Heart right ventricle (tissue), 16 donors: Measurements from ENCODE around the gene S100B. TPM values are rescaled to one million over a fixed set of nuclear protein-coding genes. Genes with fewer than 3 reads are reported as not detected.

Experiments used
- ATAC-seq, 8 donors: fragments of 200-7000 bp; cut with Tn5 transposase; one replicate each; pipeline ENCODE4 v1.9.1; 2020; ENCODE audit warnings: mild to moderate bottlenecking in 8 of 8, moderate library complexity in 8 of 8, moderate number of reproducible peaks in 1 of 8
- DNase-seq, 2 donors: peaks; one replicate each; pipeline ENCODE4 v3.0.0-alpha.2; 2020
- H3K27ac ChIP-seq, 10 donors: fragments of 200-600 bp; sonication (generic) in 2 of 10; one replicate each; pipeline versions ENCODE4 v1.5.0 to v1.8.0; 2020 to 2022; ENCODE audit warnings: mild to moderate bottlenecking in 3 of 10
- H3K27me3 ChIP-seq, 7 donors: fragments of 200-600 bp; one replicate each; pipeline ENCODE4 v1.8.0; 2021 to 2022; ENCODE audit warnings: mild to moderate bottlenecking in 2 of 7
- H3K36me3 ChIP-seq, 9 donors: fragments of 200-600 bp; sonication (generic) in 1 of 9; one replicate each; pipeline versions ENCODE4 v1.5.0 to v1.8.0; 2020 to 2022; ENCODE audit warnings: mild to moderate bottlenecking in 2 of 9
- H3K4me1 ChIP-seq, 9 donors: fragments of 200-600 bp; sonication (generic) in 1 of 9; one replicate each; pipeline versions ENCODE4 v1.5.0 to v1.8.0; 2020 to 2022; ENCODE audit warnings: mild to moderate bottlenecking in 4 of 9
- H3K4me3 ChIP-seq, 10 donors: fragments of 200-600 bp; sonication (generic) in 2 of 10; one replicate each; pipeline versions ENCODE4 v1.5.0 to v1.8.0; 2020 to 2022; ENCODE audit warnings: mild to moderate bottlenecking in 7 of 10, moderate library complexity in 2 of 10
- H3K9me3 ChIP-seq, 11 donors: fragments of 200-600 bp in 10 of 11; sonication (generic) in 2 of 11; one replicate each; pipeline versions ENCODE4 v1.5.0 to v1.8.0; 2013 to 2022; ENCODE audit warnings: mild to moderate bottlenecking in 2 of 11, control low read depth in 1 of 11, moderate library complexity in 1 of 11
- WGBS, 2 donors: extraction: QIAGEN DNeasy Blood & Tissue Kit; methylation state at CpG; one replicate each; pipeline ENCODE4 v1.1.7; 2013; ENCODE audit warnings: inconsistent platforms in 1 of 2; 5-methylcytosine and 5-hydroxymethylcytosine counted together
- intact Hi-C, 10 donors: fragments of 100-400 bp; cut with DNase I; formaldehyde crosslinking; loops; one replicate each; pipeline versions ENCODE4 v1.11.1 to v1.14.2; 2022
- polyA plus RNA-seq, 2 donors: library from polyadenylated mRNA; stranded (reverse); fragments of 200-250 nt; gene quantifications; one replicate each; pipeline ENCODE4 v1.2.3, GENCODE V29; 2013
- total RNA-seq, 10 donors: library from RNA; stranded (reverse); fragmentation: NEBNext Ultra II Directional in 3 of 10; extraction: Animal tissue kit (Norgen Biotek cat#: 25700) in 3 of 10; gene quantifications; one replicate each; pipeline versions ENCODE4 v1.2.1 to v1.2.4, GENCODE V29; 2021 to 2023
- TF ChIP-seq, protein P1 (sequence below), 9 donors: fragments of 200-600 bp; sonication (generic) in 2 of 9; IDR thresholded peaks; one replicate each; pipeline versions ENCODE4 v1.5.0 to v1.8.0; 2021 to 2022; ENCODE audit warnings: antibody characterized with exemption in 9 of 9, mild to moderate bottlenecking in 5 of 9, moderate library complexity in 1 of 9
- donor health status: Arrhythmogenic right ventricular cardiomyopathy.
- donor health status: ischemic (EF 13 %, LVEDD 7.1; RV severe dilation, severe dysfunction).
- donor health status: healthy with polysubstance abuse.
- donor health status: DM: no; HTN: yes; CAD: no.
- donor health status: DM: no; HTN: no; CAD: no.
- donor health status: ischemic (EF 25% LVEDD 6.9; RV normal size, moderate dysfunction).
- donor health status: ischemic (EF 25% LVEDD 5.7; RV mildly dilated, moderate dysfunction).
- donor health status: healthy.
- donor health status: DM: yes; HTN: yes; CAD: no.
- donor health status: Ischemic cardiomyopathy.
- donor health status: ischemic (EF 35%, LVEDD 5.7; RV mildly dilated, moderate dysfunction).
- donor health status: nonischemic (EF 11% LVEDD 7.7; RV severe dilation, severe dysfunction).
- donor health status: DM: yes; HTN: yes; CAD: no.
- donor health status: PGD.
- donor health status: ischemic (EF 29% LVEDD 5.4; RV normal size, mild dysfunction).
- donor health status: nonischemic (EF 23%, LVEDD 6.1; RV moderate dilation, normal function).

The S100B gene
- total and polyA plus RNA-seq, 12 donors = 0.53 to 11.7 (median 3.6) TPM; not detected in 1

GRCh38 chr21:46606427-46606813 is 1.5 kb upstream of the S100B start:
- peak in 2 of 8 donors; percentile 29 to 33 for ATAC-seq
- intact Hi-C loops = no loop called here
- H3K27ac ChIP-seq = peak overlapping the region in 1 of 10 donors; percentile 81

GRCh38 chr21:46605767-46606426 is 1.0 kb upstream of the S100B start:
- DNase-seq (peak; percentile 23 to 36), ATAC-seq (peak; percentile 61 to 87 (median 80))
- WGBS, 2 donors = 76 to 85% methylated on average over 14 of the region's 14 CpGs
- no peak overlapping the region for H3K4me3 ChIP-seq
- H3K4me1 ChIP-seq = peaks cover 0 to 30% (median 0%) of the 10 kb centered on the region in 9 donors
- intact Hi-C loops = no loop called here
- H3K9me3 ChIP-seq = peaks cover 0 to 7% (median 0%) of the 10 kb centered on the region in 11 donors
- peak overlapping the region in 3 of 10 donors; percentile 14 to 81 (median 16) for H3K27ac ChIP-seq
- peaks cover 0 to 2% (median 0%) of the 10 kb centered on the region in 7 donors for H3K27me3 ChIP-seq
- TF ChIP-seq, protein P1, sequence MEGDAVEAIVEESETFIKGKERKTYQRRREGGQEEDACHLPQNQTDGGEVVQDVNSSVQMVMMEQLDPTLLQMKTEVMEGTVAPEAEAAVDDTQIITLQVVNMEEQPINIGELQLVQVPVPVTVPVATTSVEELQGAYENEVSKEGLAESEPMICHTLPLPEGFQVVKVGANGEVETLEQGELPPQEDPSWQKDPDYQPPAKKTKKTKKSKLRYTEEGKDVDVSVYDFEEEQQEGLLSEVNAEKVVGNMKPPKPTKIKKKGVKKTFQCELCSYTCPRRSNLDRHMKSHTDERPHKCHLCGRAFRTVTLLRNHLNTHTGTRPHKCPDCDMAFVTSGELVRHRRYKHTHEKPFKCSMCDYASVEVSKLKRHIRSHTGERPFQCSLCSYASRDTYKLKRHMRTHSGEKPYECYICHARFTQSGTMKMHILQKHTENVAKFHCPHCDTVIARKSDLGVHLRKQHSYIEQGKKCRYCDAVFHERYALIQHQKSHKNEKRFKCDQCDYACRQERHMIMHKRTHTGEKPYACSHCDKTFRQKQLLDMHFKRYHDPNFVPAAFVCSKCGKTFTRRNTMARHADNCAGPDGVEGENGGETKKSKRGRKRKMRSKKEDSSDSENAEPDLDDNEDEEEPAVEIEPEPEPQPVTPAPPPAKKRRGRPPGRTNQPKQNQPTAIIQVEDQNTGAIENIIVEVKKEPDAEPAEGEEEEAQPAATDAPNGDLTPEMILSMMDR (IDR thresholded peaks at IDR 0.05) = no peak
- H3K36me3 ChIP-seq = no peaks in the 10 kb centered on the region

More at GRCh38 chr21:46606427-46606813, 1.5 kb upstream of the S100B start:
- H3K9me3 ChIP-seq = peaks cover 0 to 12% (median 0%) of the 10 kb centered on the region in 11 donors
- H3K27me3 ChIP-seq = peaks cover 0 to 2% (median 0%) of the 10 kb centered on the region in 7 donors
- no peak for DNase-seq
- TF ChIP-seq, protein P1 (IDR thresholded peaks at IDR 0.05) = no peak
- 77 to 83% methylated on average over 7 of the region's 7 CpGs for WGBS, 2 donors
- no peak overlapping the region for H3K4me3 ChIP-seq
- H3K4me1 ChIP-seq = peaks cover 0 to 30% (median 0%) of the 10 kb centered on the region in 9 donors
- H3K36me3 ChIP-seq = no peaks in the 10 kb centered on the region

GRCh38 chr21:46604329-46604974 is 430 bp downstream of the S100B start:
- Histone ChIP-seq H3K27ac (peak overlapping the region in 1 of 10 donors; percentile 81), H3K9me3 (no peaks in the 10 kb centered on the region), H3K27me3 (peaks cover 0 to 2% (median 0%) of the 10 kb centered on the region in 7 donors), H3K4me1 (peaks cover 0 to 35% (median 5%) of the 10 kb centered on the region in 9 donors), H3K36me3 (no peaks in the 10 kb centered on the region), H3K4me3 (peak overlapping the region in 2 of 10 donors; percentile 6 to 7)
- WGBS, 2 donors = 88 to 90% methylated on average over 9 of the region's 9 CpGs
- no peak for DNase-seq
- ATAC-seq = no peak
- intact Hi-C loops = no loop called here
- TF ChIP-seq, protein P1 (IDR thresholded peaks at IDR 0.05) = no peak

DNA sequence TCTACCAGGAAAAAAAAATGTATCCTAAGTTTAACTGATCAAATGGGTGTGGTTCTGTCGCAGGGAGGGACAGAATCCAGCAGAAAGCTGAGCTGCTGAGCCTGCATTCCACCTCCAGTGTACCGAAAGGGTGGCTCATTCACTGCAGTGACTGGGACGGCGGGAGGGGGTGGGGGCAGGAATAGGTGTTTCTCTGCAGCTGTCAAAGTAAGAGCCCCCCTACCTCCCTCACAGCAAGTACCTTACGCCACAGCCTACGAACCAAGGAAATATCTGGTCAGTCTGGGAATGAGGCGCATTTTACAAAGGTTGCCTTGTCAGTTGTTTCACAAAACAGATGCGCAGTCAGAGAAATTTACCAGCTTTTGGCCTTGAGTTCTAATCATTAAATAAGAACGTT is 1.7 kb downstream of the S100B start:
- TF ChIP-seq, protein P1 (IDR thresholded peaks at IDR 0.05) = no peak
- WGBS, 2 donors = 42 to 47% methylated on average over 9 of the region's 9 CpGs
- Histone ChIP-seq H3K4me1 (peaks cover 4 to 46% (median 17%) of the 10 kb centered on the region in 9 donors), H3K27ac (no peak overlapping the region), H3K9me3 (no peaks in the 10 kb centered on the region), H3K4me3 (no peak overlapping the region), H3K27me3 (peaks cover 0 to 2% (median 0%) of the 10 kb centered on the region in 7 donors), H3K36me3 (no peaks in the 10 kb centered on the region)
- ATAC-seq = no peak
- intact Hi-C loops = no loop called here
- DNase-seq = no peak
